HG02885 (cell line): ENCODE data around the gene MAPK11.

Source experiments
- ATAC-seq: cut with Tn5 transposase; IDR thresholded peaks from one replicate; pipeline ENCODE4 v1.9.1; 2021; ENCODE audit warnings: mild to moderate bottlenecking; ENCODE audit not compliant: unreplicated experiment, poor library complexity

MAPK11 gene

DNA sequence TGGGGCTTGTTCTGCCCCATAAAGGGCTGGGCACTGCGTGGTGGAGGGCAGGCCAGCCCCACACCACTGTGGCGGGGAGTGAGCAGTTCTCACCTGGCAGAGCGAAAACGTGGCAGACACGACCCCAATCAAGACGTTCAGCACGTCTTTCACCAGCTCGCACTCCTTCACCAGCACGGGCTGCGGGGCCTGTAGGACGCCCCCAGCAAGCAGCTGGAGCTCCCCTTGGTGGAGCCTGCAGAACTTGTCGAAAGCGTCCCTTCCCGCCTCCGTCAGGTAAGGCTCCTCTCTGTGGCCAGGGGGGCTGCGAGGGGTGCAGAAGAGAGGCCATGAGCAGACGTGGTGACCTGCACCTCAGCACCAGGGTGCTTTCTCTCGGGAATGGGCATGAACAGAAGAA, 37.0 kb downstream of the MAPK11 start:
- no peak for ATAC-seq

- no peak for ATAC-seq
These were observed 37.6 kb downstream of the MAPK11 start for GRCh38 chr22:50232481-50233151.

DNA sequence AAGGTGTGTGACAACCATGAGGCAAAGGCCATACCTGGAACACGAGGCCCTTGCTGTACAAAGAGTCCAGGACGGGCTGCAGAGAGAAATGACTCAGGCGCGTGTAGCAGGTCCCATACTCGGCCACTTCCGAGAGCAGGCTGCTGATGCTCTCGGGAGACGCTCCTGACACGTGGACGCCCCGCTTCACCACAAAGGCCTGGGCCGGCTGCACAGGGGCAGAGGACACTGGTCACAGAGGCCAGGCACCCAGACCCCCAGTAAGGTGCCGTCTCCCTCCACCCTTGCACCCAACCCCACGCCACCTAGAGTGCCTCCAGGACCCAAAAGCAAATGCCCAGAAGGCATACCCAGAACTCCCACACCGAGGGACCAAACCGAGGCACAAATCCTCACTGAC, 40.8 kb downstream of the MAPK11 start:
- ATAC-seq: no peak

- no peak for ATAC-seq
These were observed 41.8 kb downstream of the MAPK11 start for GRCh38 chr22:50228366-50228765.

- ATAC-seq: no peak
These were observed 42.5 kb downstream of the MAPK11 start for GRCh38 chr22:50227579-50228215.

DNA sequence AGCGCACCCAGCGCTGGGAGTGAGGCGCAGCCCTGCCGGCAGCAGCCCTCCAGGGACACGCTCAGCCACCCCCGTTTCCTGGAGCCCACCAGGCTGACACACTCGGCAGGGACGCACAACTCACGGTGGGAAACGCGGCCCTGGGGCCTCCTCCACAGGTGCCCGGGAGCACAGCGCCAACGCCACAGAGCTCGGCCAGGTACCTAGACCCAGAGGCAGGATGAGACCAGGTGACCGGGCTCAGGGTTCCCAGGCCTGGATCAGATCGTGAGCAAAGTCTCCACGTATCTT, 43.4 kb downstream of the MAPK11 start:
- no peak for ATAC-seq

GRCh38 chr22:50226063-50226874, 43.9 kb downstream of the MAPK11 start:
- ATAC-seq: no peak

- ATAC-seq: no peak
These were observed 44.8 kb downstream of the MAPK11 start for GRCh38 chr22:50225200-50225969.

GRCh38 chr22:50224071-50224470, 46.1 kb downstream of the MAPK11 start:
- ATAC-seq: no peak

DNA sequence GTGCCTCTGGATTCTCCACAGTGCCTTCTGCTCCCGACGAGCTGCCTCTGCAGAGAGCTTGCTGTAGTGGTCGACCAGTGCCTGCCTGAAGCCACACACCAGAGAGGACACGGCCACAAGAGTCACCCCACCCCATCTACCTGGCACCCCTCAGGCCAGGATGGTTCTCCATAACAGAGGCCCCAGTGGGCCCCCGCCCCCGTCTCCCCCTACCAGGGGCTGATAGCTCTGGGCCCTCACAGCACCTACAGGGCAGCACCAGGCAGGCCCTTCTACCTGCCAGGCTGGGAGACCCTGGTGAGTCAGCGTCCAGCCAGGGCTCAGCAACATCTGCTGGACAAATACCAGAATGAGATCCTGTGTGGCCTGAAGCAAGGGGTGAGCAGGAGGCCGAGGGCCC, 47.7 kb downstream of the MAPK11 start:
- ATAC-seq: no peak

DNA sequence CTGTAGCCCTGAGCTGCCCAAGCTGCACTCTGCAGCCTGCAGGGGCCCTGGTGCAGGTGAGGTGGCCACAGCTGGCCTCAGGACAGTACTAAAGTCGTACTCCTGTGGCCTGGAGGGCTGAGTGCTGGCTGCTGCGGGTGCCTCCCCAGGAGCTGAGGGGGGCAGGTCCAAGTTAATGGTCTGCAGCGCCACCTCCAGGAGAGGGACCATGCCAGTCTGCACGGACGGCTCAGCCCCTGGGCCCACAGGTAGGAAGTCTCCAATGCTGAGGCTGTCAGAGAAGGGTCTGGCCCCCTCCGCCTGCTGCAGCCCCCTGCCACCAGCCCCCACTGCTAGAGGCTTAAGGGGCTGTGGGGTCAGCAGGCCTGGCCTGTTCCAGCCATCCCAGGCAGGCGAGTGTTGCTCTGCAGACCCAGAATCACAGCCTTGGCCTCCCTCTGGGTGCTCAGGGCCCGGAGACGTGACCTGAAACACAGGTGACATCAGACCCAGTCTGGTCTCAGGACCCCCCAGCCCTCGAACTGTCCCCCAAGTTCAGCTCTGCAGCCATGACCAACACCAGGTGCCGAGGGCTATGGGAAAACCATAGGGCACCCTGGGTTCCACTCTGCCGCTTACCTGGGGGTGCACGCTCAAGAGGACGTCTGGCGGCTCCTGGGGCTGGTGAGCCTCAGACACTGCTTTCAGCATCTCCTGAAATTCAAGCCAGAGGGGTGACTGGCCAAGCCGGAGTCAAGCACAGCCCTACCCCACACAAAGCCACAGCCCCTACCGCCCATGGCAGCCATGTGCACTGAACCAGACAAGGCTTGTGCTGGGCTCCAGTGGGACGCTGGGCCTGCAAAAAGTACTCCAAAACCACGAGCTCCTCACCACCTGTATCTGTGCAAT, 48.5 kb downstream of the MAPK11 start:
- ATAC-seq: no peak

DNA sequence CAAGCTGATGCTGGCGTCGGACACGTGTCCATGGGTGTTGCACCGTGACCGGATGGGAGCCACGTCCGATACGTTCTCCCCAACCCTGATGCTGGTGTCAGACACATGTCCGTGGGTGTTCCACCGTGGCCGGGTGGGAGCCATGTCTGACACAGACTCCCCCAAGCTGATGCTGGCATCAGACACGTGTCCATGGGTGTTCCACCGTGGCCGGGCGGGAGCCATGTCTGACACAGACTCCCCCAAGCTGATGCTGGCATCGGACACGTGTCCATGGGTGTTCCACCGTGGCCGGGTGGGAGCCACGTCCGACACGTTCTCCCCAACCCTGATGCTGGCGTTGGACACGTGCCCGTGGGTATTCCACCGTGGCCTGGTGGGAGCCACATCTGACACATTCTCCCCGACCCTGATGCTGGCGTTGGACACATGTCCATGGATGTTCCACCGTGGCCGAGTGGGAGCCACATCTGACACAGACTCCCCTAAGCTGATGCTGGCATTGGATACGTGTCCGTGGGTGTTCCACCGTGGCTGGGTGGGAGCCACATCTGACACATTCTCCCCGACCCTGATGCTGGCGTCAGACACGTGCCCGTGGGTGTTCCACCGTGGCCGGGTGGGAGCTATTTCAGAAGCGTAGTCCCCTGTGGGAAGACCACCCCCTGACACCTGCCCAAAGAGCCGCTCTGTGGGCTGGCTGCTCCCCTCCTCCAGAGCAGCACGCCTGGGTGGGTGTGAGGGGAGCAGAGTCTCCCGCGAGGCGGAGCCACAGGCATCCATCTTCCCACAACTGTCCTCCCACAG, 49.4 kb downstream of the MAPK11 start:
- ATAC-seq: no peak

GRCh38 chr22:50219800-50220602, 50.2 kb downstream of the MAPK11 start:
- ATAC-seq: no peak

DNA sequence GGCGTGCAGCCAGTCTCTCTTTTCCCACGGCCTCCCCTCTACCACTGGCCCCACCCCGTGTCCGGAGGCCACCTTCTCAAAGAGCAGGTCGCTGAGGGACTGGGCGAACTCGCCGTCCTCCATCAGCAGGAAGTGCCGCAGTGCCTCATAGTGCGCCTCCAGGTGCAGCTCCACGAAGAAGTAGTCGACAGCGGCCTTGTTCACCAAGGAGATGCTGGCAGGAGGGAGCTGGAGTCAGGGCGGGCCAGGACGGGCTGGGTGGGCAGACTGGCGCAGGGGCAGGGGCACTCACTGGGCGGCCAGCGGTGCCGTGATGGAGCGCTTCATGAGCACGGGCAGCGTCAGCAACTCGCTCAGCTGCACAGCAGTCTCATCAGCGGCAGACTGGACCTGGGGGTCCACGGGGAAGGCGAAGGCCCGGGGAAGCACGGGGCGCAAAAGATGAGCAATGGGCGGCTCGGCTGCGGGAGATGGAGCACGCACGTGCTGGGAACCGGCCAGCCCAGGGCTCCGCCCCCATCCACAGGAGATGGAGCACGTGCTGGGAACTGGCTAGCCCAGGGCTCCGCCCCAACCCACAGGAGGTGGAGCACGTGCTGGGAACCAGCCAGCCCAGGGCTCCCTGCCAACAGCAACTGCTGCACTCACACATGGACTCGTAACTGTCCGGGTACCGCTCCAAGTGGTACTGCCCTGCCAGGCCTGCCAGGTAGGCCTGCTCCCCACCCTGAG, 51.0 kb downstream of the MAPK11 start:
- no peak for ATAC-seq

- ATAC-seq: no peak
These were observed 51.8 kb downstream of the MAPK11 start for GRCh38 chr22:50218153-50218995.

- ATAC-seq: no peak
These were observed 52.5 kb downstream of the MAPK11 start for GRCh38 chr22:50217543-50218152.
